Panc1 (cell line): ENCODE data around the gene SETD2. TPM values are rescaled to one million over a fixed set of nuclear protein-coding genes. Genes with fewer than 3 reads are reported as not detected.

ENCODE experiments used
- ATAC-seq: fragments of 200-7000 bp; cut with Tn5 transposase; 2 replicates; pipeline ENCODE4 v1.9.1; 2020; ENCODE audit warnings: mild to moderate bottlenecking, moderate library complexity
- BruUV-seq: library from RNA; stranded (reverse); fragments of 400-500 nt; replicated peaks from 2 replicates; lab custom pipeline; 2021; lab: Mats Ljungman, UMichigan
- CTCF ChIA-PET: fragments of 300-600 bp; sonication (Branson Sonifier 250); formaldehyde crosslinking; loops from one replicate; lab custom pipeline; 2022; ENCODE audit warnings: antibody characterized with exemption; lab: Charles Lee
- POLR2A ChIA-PET: fragments of 300-600 bp; sonication (Branson Sonifier 250); formaldehyde crosslinking; loops from one replicate; lab custom pipeline; 2022; ENCODE audit warnings: antibody characterized with exemption; lab: Charles Lee
- DNase-seq: peaks from one replicate; pipeline ENCODE4 v3.0.0-alpha.2; 2010; ENCODE audit warnings: low read depth, low spot score
- H3K27ac ChIP-seq: 2 replicates; pipeline ENCODE4 v1.5.1; 2011; ENCODE audit warnings: mild to moderate bottlenecking, low read length, inconsistent platforms
- H3K27me3 ChIP-seq: fragments of 200-500 bp; sonication (Bioruptor generic); 2 replicates; pipeline ENCODE4 v1.6.0; 2014; ENCODE audit warnings: low read length, inconsistent platforms; ENCODE audit not compliant: control insufficient read depth, insufficient read depth
- H3K36me3 ChIP-seq: fragments of 200-500 bp; sonication (Bioruptor generic); 2 replicates; pipeline ENCODE4 v1.5.1; 2014; ENCODE audit warnings: inconsistent platforms, mild to moderate bottlenecking, low read length, moderate library complexity; ENCODE audit not compliant: control insufficient read depth, insufficient read depth
- H3K4me1 ChIP-seq: 2 replicates; pipeline ENCODE4 v1.5.1; 2011; ENCODE audit warnings: inconsistent platforms, mild to moderate bottlenecking, low read length, moderate library complexity; ENCODE audit not compliant: control insufficient read depth, insufficient read depth
- H3K4me3 ChIP-seq, 2 experiments: 2 replicates each; pipeline ENCODE4 v1.5.1; 2011 to 2012; ENCODE audit warnings: low read depth in 2 of 2, low read length in 2 of 2, mild to moderate bottlenecking in 2 of 2, inconsistent platforms in 1 of 2, moderate library complexity in 1 of 2
- H3K9me3 ChIP-seq: fragments of 200-500 bp; sonication (Bioruptor generic); 2 replicates; pipeline ENCODE4 v1.5.1; 2014; ENCODE audit warnings: low read depth, mild to moderate bottlenecking, inconsistent platforms, low read length, moderate library complexity; ENCODE audit not compliant: control insufficient read depth, insufficient read depth
- CTCF ChIP-seq: fragments of 450-650 bp; IDR thresholded peaks from 2 replicates; pipeline ENCODE4 v1.5.1; 2017; ENCODE audit warnings: mild to moderate bottlenecking
- POLR2AphosphoS5 ChIP-seq: IDR thresholded peaks from 2 replicates; pipeline ENCODE4 v1.6.1; 2012; ENCODE audit warnings: mild to moderate bottlenecking, low read depth, low read length, moderate library complexity
- REST ChIP-seq, 2 experiments: IDR thresholded peaks; 2 replicates each; pipeline ENCODE4 v1.6.1; 2011 to 2012; ENCODE audit warnings: low read depth in 2 of 2, control low read depth in 1 of 2, low read length in 1 of 2, mild to moderate bottlenecking in 1 of 2, moderate library complexity in 1 of 2; ENCODE audit not compliant: insufficient read depth in 1 of 2
- SIN3A ChIP-seq: IDR thresholded peaks from 2 replicates; pipeline ENCODE4 v1.6.1; 2012; ENCODE audit warnings: low read depth, mild to moderate bottlenecking, low read length, moderate library complexity, borderline replicate concordance; ENCODE audit not compliant: insufficient read depth
- TCF7L2 ChIP-seq: IDR thresholded peaks from 2 replicates; pipeline ENCODE4 v1.6.1; 2011; ENCODE audit warnings: mild to moderate bottlenecking, low read depth, low read length, inconsistent platforms
- in situ Hi-C: cut with HindIII; loops from 2 replicates; pipeline ENCODE4 v1.10.0; 2016; ENCODE audit warnings: low sequenced_read_pairs, low pct_unique_long_range_greater_than_20kb
- intact Hi-C: fragments of 100-400 bp; cut with micrococcal nuclease; formaldehyde crosslinking; loops from one replicate; pipeline ENCODE4 v1.10.0; 2022; ENCODE audit not compliant: unreplicated experiment
- total RNA-seq: library from RNA; stranded (reverse); gene quantifications from one replicate; pipeline ENCODE4 v1.2.1, GENCODE V29; 2021; ENCODE audit not compliant: unreplicated experiment

Gene SETD2
- total RNA-seq, 1 experiment from 2014 or later = 32.6 TPM

- Histone ChIP-seq H3K27me3 (no peaks in the 10 kb centered on the region), H3K27ac (no peak overlapping the region), H3K9me3 (no peaks in the 10 kb centered on the region), H3K36me3 (no peaks in the 10 kb centered on the region), H3K4me3 (no peak overlapping the region), H3K4me1 (no peaks in the 10 kb centered on the region)
- in situ Hi-C loops = no loop called here
- ChIA-PET CTCF (interaction anchor here (0.5 kb wide), 1 partner anchor 73 kb away, joined by 3 read pairs; no protein-coding TSS in a partner anchor), POLR2A (no interaction called here)
- intact Hi-C loops = no loop called here
- TF ChIP-seq SIN3A (no peak), REST (IDR thresholded peaks at IDR 0.05; ENCODE audit: insufficient read depth in 1 of 2, low read depth in 2 of 2, low read length in 1 of 2) (no peak), TCF7L2 (no peak), CTCF (no peak), POLR2AphosphoS5 (no peak)
- BruUV-seq = no TSS peak
- ATAC-seq (no peak), DNase-seq (no peak)
Measured at GRCh38 chr3:46987743-46988401, 176.0 kb downstream of the SETD2 start.

GRCh38 chr3:46987319-46987742, 176.6 kb downstream of the SETD2 start:
- H3K27me3 ChIP-seq = no peaks in the 10 kb centered on the region
- BruUV-seq = no TSS peak
- H3K4me3 ChIP-seq = no peak overlapping the region
- in situ Hi-C loops = no loop called here
- no peaks in the 10 kb centered on the region for H3K9me3 ChIP-seq
- ATAC-seq (no peak), DNase-seq (no peak)
- POLR2A ChIA-PET = no interaction called here
- intact Hi-C loops = no loop called here
- TF ChIP-seq POLR2AphosphoS5 (no peak), TCF7L2 (no peak), REST (IDR thresholded peaks at IDR 0.05; ENCODE audit: insufficient read depth in 1 of 2, low read depth in 2 of 2, low read length in 1 of 2) (no peak), CTCF (no peak), SIN3A (no peak)
- no peaks in the 10 kb centered on the region; the same call in 1 of the 2 replicates for H3K4me1 ChIP-seq
- CTCF ChIA-PET = interaction anchor here (0.5 kb wide), 1 partner anchor 73 kb away, joined by 3 read pairs; no protein-coding TSS in a partner anchor
- no peaks in the 10 kb centered on the region for H3K36me3 ChIP-seq
- no peak overlapping the region for H3K27ac ChIP-seq
